H9 (cell line): ENCODE measurements around the gene ABHD14A. TPM values are rescaled to one million over a fixed set of nuclear protein-coding genes. Genes with fewer than 3 reads are reported as not detected.

Source experiments
- DNase-seq: peaks from one replicate; pipeline ENCODE4 v3.0.0-alpha.2; 2017
- H2AFZ ChIP-seq: one replicate; pipeline ENCODE4 v1.6.1; 2013; ENCODE audit warnings: mild to moderate bottlenecking, low read length, control low read depth, moderate library complexity
- H2AK5ac ChIP-seq: 2 replicates; pipeline ENCODE4 v1.6.1; 2013; ENCODE audit warnings: low read length, control low read depth, mixed read lengths; ENCODE audit not compliant: insufficient read length
- H2BK120ac ChIP-seq: one replicate; pipeline ENCODE4 v1.6.1; 2013; ENCODE audit warnings: low read depth, mild to moderate bottlenecking, low read length, control low read depth, inconsistent platforms; ENCODE audit not compliant: poor library complexity, severe bottlenecking
- H2BK12ac ChIP-seq: 2 replicates; pipeline ENCODE4 v1.6.1; 2013; ENCODE audit warnings: low read length, control low read depth, mixed read lengths, low read depth; ENCODE audit not compliant: insufficient read length
- H2BK15ac ChIP-seq: 2 replicates; pipeline ENCODE4 v1.6.1; 2013; ENCODE audit warnings: low read depth, low read length, control low read depth
- H2BK20ac ChIP-seq: one replicate; pipeline ENCODE4 v1.6.1; 2013; ENCODE audit warnings: low read depth, mild to moderate bottlenecking, low read length, control low read depth, inconsistent platforms; ENCODE audit not compliant: poor library complexity, severe bottlenecking
- H2BK5ac ChIP-seq: 2 replicates; pipeline ENCODE4 v1.6.1; 2013; ENCODE audit warnings: low read length, control low read depth, mixed read lengths; ENCODE audit not compliant: insufficient read length
- H3K14ac ChIP-seq: 2 replicates; pipeline ENCODE4 v1.6.1; 2013; ENCODE audit warnings: low read length, control low read depth; ENCODE audit not compliant: insufficient read depth
- H3K18ac ChIP-seq: 2 replicates; pipeline ENCODE4 v1.6.1; 2013; ENCODE audit warnings: low read depth, mild to moderate bottlenecking, mixed read lengths, low read length, control low read depth; ENCODE audit not compliant: insufficient read length
- H3K23ac ChIP-seq: 2 replicates; pipeline ENCODE4 v1.6.1; 2013; ENCODE audit warnings: low read length, control low read depth, mixed read lengths, low read depth; ENCODE audit not compliant: insufficient read length
- H3K23me2 ChIP-seq: 2 replicates; pipeline ENCODE4 v1.6.1; 2013; ENCODE audit warnings: low read depth, mild to moderate bottlenecking, mixed read lengths, low read length, control low read depth; ENCODE audit not compliant: insufficient read length, poor library complexity, severe bottlenecking
- H3K27ac ChIP-seq: 2 replicates; pipeline ENCODE4 v1.5.1; 2013; ENCODE audit warnings: low read length, control low read depth, mixed read lengths, low read depth; ENCODE audit not compliant: insufficient read length
- H3K27me3 ChIP-seq: 2 replicates; pipeline ENCODE4 v1.6.1; 2013; ENCODE audit warnings: low read length, control low read depth, inconsistent platforms; ENCODE audit not compliant: insufficient read depth
- H3K4ac ChIP-seq: 2 replicates; pipeline ENCODE4 v1.6.1; 2013; ENCODE audit warnings: low read depth, mild to moderate bottlenecking, control low read depth, inconsistent platforms, low read length, moderate library complexity
- H3K4me1 ChIP-seq: 2 replicates; pipeline ENCODE4 v1.6.1; 2013; ENCODE audit warnings: low read length, control low read depth, inconsistent platforms; ENCODE audit not compliant: insufficient read depth
- H3K4me2 ChIP-seq: 2 replicates; pipeline ENCODE4 v1.6.1; 2013; ENCODE audit warnings: low read length, control low read depth, mixed read lengths; ENCODE audit not compliant: insufficient read length, insufficient read depth
- H3K56ac ChIP-seq: 2 replicates; pipeline ENCODE4 v1.6.1; 2013; ENCODE audit warnings: low read depth, mild to moderate bottlenecking, mixed read lengths, low read length, control low read depth; ENCODE audit not compliant: insufficient read length
- H3K79me1 ChIP-seq: 2 replicates; pipeline ENCODE4 v1.6.1; 2013; ENCODE audit warnings: low read depth, mild to moderate bottlenecking, moderate library complexity, low read length, control low read depth, inconsistent platforms; ENCODE audit not compliant: insufficient read depth, poor library complexity, severe bottlenecking
- H3K79me2 ChIP-seq: 2 replicates; pipeline ENCODE4 v1.6.1; 2013; ENCODE audit warnings: low read length, control low read depth, inconsistent platforms; ENCODE audit not compliant: insufficient read depth
- H3K9ac ChIP-seq: 2 replicates; pipeline ENCODE4 v1.6.1; 2013; ENCODE audit warnings: low read length, control low read depth, mixed read lengths; ENCODE audit not compliant: insufficient read length; ENCODE audit errors: extremely low read depth
- H3K9me3 ChIP-seq: one replicate; pipeline ENCODE4 v1.6.1; 2013; ENCODE audit warnings: low read depth, low read length, inconsistent platforms; ENCODE audit not compliant: control insufficient read depth
- H3T11ph ChIP-seq: one replicate; pipeline ENCODE4 v1.6.1; 2013; ENCODE audit warnings: mild to moderate bottlenecking, low read length, control low read depth, inconsistent platforms
- H4K20me1 ChIP-seq: one replicate; pipeline ENCODE4 v1.6.1; 2013; ENCODE audit not compliant: control insufficient read depth, insufficient read length, insufficient read depth
- H4K5ac ChIP-seq: 2 replicates; pipeline ENCODE4 v1.6.1; 2013; ENCODE audit warnings: low read depth, mild to moderate bottlenecking, mixed read lengths, low read length, control low read depth; ENCODE audit not compliant: insufficient read length
- H4K8ac ChIP-seq: replicated peaks from 2 replicates; pipeline ENCODE4 v1.6.1; 2013; ENCODE audit warnings: low read length, control low read depth, mixed read lengths, low read depth; ENCODE audit not compliant: insufficient read length
- H4K91ac ChIP-seq: 2 replicates; pipeline ENCODE4 v1.6.1; 2013; ENCODE audit warnings: low read depth, mild to moderate bottlenecking, moderate library complexity, mixed read lengths, low read length, control low read depth; ENCODE audit not compliant: insufficient read length
- H3K27ac Mint-ChIP-seq, 3 experiments: 2 replicates in 2 of 3; 3 replicates in 1 of 3; pipeline ENCODE4 v1.8.0; 2020 to 2021; ENCODE audit warnings: mixed read lengths in 3 of 3, mild to moderate bottlenecking in 1 of 3, moderate library complexity in 1 of 3
- H3K27me3 Mint-ChIP-seq: 2 replicates; pipeline ENCODE4 v1.8.0; 2021; ENCODE audit warnings: low read depth, mild to moderate bottlenecking, moderate library complexity, mixed read lengths
- H3K36me3 Mint-ChIP-seq, 3 experiments: 2 replicates in 2 of 3; 3 replicates in 1 of 3; pipeline ENCODE4 v1.8.0; 2020 to 2021; ENCODE audit warnings: low read depth in 3 of 3, mixed read lengths in 3 of 3; ENCODE audit not compliant: insufficient read depth in 1 of 3
- H3K4me1 Mint-ChIP-seq, 2 experiments: 2 replicates each; pipeline ENCODE4 v1.8.0; 2020; ENCODE audit warnings: mixed read lengths in 2 of 2
- H3K4me3 Mint-ChIP-seq, 2 experiments: 2 replicates in 1 of 2; 3 replicates in 1 of 2; pipeline ENCODE4 v1.8.0; 2020 to 2021; ENCODE audit warnings: mild to moderate bottlenecking in 2 of 2, mixed read lengths in 2 of 2, moderate library complexity in 1 of 2
- H3K9me3 Mint-ChIP-seq, 2 experiments: 2 replicates in 1 of 2; 3 replicates in 1 of 2; pipeline ENCODE4 v1.8.0; 2020; ENCODE audit warnings: mild to moderate bottlenecking in 2 of 2, mixed read lengths in 2 of 2, moderate library complexity in 1 of 2
- WGBS: extraction: QIAGEN DNeasy Blood & Tissue Kit; methylation state at CpG from one replicate; pipeline ENCODE4 v1.1.7; 2013; ENCODE audit warnings: missing lambda C conversion rate, low lambda C conversion rate, mixed read lengths; ENCODE audit not compliant: insufficient read length; ENCODE audit errors: extremely low coverage; 5-methylcytosine and 5-hydroxymethylcytosine counted together
- total RNA-seq: library from RNA; stranded (reverse); gene quantifications from 2 replicates; pipeline ENCODE4 v1.2.1, GENCODE V29; 2021
- TF ChIP-seq, protein P1 (sequence below): fragments of 200-600 bp; sonication (generic); conservative IDR thresholded peaks from 3 replicates; pipeline ENCODE4 v1.8.0; 2021; ENCODE audit warnings: antibody characterized with exemption, mild to moderate bottlenecking

ABHD14A gene
- total RNA-seq, 1 experiment from 2014 or later: 3.1 TPM

DNA sequence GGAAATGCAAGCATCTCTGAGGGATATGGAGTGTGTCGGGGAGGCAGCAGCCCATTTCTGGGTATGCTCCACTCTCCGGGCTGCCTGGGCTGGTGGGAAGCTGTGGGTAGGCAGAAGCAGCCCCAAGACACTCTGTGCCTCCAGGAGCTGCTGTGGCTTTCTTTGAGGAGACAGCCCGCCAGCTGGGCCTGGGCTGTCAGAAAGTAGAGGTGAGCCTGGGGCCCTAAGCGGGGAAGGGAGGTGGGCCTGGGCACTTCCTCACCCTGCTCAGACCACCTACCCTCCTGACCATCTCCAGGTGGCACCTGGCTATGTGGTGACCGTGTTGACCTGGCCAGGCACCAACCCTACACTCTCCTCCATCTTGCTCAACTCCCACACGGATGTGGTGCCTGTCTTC is 10.2 kb downstream of the ABHD14A start:
- no peaks in the 10 kb centered on the region for H3K27me3 Mint-ChIP-seq
- peaks cover 3% of the 10 kb centered on the region; the same call in 1 of the 2 replicates for H3K4me1 ChIP-seq
- H2BK15ac ChIP-seq: no peak overlapping the region
- TF ChIP-seq, protein P1, sequence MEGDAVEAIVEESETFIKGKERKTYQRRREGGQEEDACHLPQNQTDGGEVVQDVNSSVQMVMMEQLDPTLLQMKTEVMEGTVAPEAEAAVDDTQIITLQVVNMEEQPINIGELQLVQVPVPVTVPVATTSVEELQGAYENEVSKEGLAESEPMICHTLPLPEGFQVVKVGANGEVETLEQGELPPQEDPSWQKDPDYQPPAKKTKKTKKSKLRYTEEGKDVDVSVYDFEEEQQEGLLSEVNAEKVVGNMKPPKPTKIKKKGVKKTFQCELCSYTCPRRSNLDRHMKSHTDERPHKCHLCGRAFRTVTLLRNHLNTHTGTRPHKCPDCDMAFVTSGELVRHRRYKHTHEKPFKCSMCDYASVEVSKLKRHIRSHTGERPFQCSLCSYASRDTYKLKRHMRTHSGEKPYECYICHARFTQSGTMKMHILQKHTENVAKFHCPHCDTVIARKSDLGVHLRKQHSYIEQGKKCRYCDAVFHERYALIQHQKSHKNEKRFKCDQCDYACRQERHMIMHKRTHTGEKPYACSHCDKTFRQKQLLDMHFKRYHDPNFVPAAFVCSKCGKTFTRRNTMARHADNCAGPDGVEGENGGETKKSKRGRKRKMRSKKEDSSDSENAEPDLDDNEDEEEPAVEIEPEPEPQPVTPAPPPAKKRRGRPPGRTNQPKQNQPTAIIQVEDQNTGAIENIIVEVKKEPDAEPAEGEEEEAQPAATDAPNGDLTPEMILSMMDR: no peak
- H3K9ac ChIP-seq: no peak overlapping the region
- H3K23ac ChIP-seq: no peak overlapping the region
- H3K14ac ChIP-seq: no peak overlapping the region
- H2AK5ac ChIP-seq: no peak overlapping the region
- H3K79me2 ChIP-seq: no peaks in the 10 kb centered on the region
- no peaks in the 10 kb centered on the region for H3K9me3 ChIP-seq
- no peak overlapping the region for H2BK120ac ChIP-seq
- peaks cover 0 to 2% of the 10 kb centered on the region in 2 experiments; a peak in 2 of 5 replicates for H3K9me3 Mint-ChIP-seq
- no peak overlapping the region for H2BK20ac ChIP-seq
- no peak overlapping the region for H2BK12ac ChIP-seq
- H3K27ac Mint-ChIP-seq: no peak overlapping the region
- H4K91ac ChIP-seq: no peak overlapping the region
- H2AFZ ChIP-seq: no peak overlapping the region
- no peak for DNase-seq
- H3K27me3 ChIP-seq: no peaks in the 10 kb centered on the region
- H4K8ac ChIP-seq: no peak overlapping the region
- peak overlapping the region; percentile 9 to 19; a peak in 2 of 5 replicates for H3K4me3 Mint-ChIP-seq
- H3K18ac ChIP-seq: no peak overlapping the region
- peaks cover 6% of the 10 kb centered on the region for H3K23me2 ChIP-seq
- H4K5ac ChIP-seq: no peak overlapping the region
- H3K4me1 Mint-ChIP-seq: peaks cover 21 to 31% of the 10 kb centered on the region in 2 experiments
- H2BK5ac ChIP-seq: no peak overlapping the region
- H3K4me2 ChIP-seq: no peak overlapping the region
- peaks cover 0 to 3% (median 2%) of the 10 kb centered on the region in 3 experiments; a peak in 4 of 7 replicates for H3K36me3 Mint-ChIP-seq
- no CpG with 5 or more reads among the region's 6 CpGs for WGBS
- H4K20me1 ChIP-seq: peaks cover 3% of the 10 kb centered on the region
- H3K56ac ChIP-seq: no peak overlapping the region
- no peaks in the 10 kb centered on the region for H3K79me1 ChIP-seq
- H3K27ac ChIP-seq: no peak overlapping the region
- no peak overlapping the region for H3K4ac ChIP-seq
- H3T11ph ChIP-seq: no peak overlapping the region
